Measurements from ENCODE around the gene CLIC1.

DNA sequence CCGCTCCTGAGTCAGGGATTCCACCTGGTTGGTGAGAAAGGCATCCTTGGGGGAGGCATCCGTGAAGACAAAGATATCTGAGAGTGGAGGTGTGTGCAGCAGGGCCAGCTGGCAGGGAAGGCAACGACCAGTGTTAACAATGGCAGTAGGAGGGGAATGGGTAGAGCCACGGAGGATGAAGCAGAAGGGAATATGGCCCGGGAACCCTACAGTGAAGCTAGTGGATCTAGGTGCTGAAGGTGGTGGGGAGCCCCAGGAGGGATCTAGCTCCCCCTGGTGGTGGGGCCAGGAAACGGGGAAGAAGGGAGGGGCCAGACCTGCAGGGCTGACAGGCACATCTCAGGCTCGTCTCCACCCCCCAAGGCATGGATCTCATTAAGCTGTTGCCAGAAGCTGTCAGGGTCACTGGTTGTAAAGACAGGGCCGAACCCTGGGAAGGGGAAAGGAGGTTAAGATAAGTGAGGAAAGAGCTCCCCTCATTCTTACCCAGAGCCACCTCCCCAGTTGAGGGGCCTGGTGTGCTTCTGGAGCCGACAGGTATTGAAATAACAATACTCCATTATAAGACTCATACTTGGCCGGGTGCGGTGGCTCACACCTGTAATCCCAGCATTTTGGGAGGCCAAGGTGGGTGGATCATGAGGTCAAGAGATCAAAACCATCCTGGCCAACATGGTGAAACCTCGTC, 33.5 kb upstream of the CLIC1 start:
- TF ChIP-seq CTCF (IDR thresholded peaks at IDR 0.05), result peak; percentile 56 to 86 (median 68)
- TF ChIP-seq POLR2A (IDR thresholded peaks at IDR 0.05), result no peak
